HL-60/S4 (cell line): Measurements from ENCODE around the gene ITGB4.

Experiments
- in situ Hi-C: fragments of 300-500 bp; cut with MboI; formaldehyde crosslinking; loops from 2 replicates; pipeline ENCODE4 v1.14.3; 2022; ENCODE audit warnings: low sequenced_read_pairs

Gene ITGB4

DNA sequence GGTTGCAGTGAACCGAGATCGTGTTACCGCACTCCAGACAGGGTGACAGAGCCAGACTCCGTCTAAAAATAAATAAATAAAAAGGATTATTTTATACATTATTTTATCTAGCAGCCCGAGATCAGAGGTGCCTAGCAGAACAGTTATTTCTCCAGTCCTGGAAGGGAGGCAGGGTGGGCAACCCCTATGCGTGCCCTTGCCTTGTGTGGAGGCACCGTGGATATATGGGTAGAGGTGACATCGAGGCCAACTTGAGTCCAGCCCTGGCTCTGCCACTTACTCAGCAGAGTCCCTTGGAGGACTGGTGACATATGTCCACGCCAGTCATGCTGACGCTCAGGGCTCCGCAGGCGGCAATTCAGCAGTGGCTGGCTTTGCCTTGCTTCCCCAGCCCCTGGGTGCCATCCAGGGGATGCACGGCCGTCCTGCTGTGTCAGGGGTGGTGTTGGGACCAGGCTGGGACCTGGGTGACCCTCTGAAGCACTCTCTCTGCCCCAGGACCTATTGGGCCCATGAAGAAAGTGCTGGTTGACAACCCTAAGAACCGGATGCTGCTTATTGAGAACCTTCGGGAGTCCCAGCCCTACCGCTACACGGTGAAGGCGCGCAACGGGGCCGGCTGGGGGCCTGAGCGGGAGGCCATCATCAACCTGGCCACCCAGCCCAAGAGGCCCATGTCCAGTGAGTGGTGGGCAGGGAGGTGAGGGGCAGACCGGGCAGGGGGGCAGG, 30.6 kb downstream of the ITGB4 start:
- in situ Hi-C loops: loop anchor here (25.0 kb wide), 1 partner anchor 260 kb away; the partner anchor contains the start of gene CDK3

DNA sequence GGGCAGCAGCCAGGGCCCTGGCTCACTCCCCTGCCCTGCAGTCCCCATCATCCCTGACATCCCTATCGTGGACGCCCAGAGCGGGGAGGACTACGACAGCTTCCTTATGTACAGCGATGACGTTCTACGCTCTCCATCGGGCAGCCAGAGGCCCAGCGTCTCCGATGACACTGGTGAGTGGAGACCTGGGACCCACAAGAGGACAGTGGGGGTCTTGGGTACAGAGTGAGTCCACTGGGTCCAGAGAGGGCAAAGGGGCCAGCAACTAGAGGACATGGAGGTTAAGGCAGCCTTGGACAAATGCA, 31.1 kb downstream of the ITGB4 start:
- in situ Hi-C loops: loop anchor here (25.0 kb wide), 1 partner anchor 260 kb away; the partner anchor contains the start of gene CDK3

DNA sequence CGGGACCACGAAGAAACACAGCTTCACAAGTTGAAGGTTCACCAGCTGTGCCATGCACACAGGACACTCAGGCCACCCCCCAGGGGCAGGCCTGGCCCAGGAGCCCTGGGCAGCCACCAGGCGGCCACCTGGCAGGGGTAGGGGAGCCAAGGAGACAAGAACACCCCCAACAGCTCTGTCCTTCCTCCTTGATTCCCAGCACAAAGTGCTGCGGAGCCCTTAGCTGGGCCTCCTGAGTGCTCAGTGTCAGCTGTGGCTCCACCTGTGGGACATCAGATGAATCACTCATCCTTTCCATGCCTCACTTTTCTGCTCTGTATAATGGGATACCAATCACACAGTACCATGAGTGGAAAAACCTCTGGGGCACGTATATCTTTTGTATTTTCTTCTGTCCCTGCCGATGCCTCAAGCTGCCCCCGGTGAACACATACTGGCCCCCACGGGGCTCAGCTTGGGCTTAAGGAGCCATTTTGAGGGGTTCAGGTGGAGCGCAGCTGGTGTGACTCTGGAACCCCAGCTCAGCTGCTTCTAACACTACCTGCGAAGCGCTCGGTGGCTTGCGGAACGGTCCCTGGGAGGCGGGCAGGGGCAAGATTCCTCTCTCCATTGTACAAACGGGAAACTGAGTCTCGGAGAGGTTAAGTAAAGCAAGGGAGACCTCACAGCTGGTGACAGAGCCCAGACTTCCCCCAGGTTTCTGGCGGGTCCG, 31.7 kb downstream of the ITGB4 start:
- in situ Hi-C loops: loop anchor here (25.0 kb wide), 1 partner anchor 259 kb away; the partner anchor contains the start of gene CDK3

DNA sequence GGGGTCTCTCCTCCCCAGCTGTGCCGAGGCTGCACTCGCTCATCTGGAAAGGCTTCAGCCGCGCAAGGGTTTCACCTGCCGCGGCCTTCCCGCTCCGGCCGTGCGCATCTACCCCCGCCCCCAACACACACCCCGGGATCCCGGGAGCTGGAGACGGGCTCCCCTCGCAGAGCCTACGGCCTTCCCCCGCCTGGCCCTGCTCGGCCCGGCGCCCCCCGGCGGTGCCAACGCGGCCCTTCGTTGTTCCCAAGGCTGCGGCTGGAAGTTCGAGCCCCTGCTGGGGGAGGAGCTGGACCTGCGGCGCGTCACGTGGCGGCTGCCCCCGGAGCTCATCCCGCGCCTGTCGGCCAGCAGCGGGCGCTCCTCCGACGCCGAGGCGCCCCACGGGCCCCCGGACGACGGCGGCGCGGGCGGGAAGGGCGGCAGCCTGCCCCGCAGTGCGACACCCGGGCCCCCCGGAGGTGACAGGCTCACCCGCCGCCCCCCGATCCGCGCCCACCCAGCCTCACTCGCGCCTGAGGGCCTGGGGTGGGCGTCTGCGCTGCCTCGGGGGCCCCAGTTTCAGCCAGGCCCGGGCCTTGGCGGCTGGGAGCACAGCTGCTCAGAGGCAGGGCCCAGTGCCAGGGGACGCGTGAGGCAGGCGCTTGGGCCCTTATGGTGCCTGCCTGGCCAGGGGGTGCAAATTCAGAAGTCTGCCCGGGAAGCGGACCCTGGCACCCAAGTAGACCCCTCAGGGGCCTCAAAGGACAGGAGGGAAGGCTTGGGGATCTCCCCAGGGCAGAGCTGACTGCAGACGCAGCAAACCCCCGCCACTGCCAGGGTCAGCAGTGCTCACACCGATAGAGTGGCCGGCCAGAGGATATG, 32.5 kb downstream of the ITGB4 start:
- in situ Hi-C loops: loop anchor here (25.0 kb wide), 1 partner anchor 259 kb away; the partner anchor contains the start of gene CDK3

DNA sequence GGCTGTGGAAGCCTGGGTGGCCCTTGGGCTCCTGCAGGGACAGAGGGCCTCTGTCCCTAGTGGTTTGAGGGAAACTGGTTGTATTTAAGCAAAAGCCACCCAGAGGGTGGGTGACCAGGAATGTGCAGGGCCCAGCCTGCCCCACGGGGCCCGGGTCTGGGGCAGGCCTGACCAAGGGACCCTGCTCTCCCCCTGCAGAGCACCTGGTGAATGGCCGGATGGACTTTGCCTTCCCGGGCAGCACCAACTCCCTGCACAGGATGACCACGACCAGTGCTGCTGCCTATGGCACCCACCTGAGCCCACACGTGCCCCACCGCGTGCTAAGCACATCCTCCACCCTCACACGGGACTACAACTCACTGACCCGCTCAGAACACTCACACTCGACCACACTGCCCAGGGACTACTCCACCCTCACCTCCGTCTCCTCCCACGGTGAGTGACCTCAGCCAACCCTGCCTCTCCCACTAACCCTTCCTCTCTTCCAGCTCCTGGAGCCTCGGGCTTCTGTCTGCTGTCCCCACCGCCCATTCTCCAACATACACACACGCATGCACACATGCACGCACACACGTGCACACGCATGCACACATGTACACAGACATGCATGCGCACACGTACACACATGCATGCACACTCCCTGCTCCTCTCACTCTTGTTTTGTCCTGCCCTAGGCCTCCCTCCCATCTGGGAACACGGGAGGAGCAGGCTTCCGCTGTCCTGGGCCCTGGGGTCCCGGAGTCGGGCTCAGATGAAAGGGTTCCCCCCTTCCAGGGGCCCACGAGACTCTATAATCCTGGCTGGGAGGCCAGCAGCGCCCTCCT, 33.3 kb downstream of the ITGB4 start:
- in situ Hi-C loops: loop anchor here (25.0 kb wide), 1 partner anchor 258 kb away; the partner anchor contains the start of gene CDK3

DNA sequence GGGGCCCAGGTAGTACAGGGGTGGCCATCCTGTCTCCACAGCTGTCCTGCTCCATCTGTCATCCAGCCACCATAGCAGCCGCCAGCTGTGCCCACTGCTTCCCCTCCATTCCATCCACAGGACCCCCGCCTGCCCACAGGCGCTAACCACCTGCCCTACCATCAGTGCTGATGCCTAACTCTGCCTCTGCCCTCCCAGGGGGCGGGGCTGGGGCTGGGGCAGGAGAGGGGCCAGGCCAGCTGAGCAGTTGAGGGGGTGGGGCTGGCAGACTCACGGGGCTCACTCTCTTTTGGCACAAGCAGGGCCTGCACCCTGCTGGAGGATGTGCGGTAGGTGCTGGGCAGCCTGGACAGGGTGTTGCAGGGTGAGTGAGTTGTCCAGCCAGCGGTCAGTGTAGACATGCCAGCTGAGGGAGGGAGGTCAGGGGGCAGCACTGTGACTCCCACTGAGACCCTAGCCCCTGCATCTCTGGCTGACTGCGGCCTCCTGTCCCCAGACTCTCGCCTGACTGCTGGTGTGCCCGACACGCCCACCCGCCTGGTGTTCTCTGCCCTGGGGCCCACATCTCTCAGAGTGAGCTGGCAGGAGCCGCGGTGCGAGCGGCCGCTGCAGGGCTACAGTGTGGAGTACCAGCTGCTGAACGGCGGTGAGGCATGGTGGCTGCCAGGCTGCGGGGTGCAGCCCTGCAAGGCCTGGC, 34.1 kb downstream of the ITGB4 start:
- in situ Hi-C loops: loop anchor here (25.0 kb wide), 1 partner anchor 257 kb away; the partner anchor contains the start of gene CDK3

DNA sequence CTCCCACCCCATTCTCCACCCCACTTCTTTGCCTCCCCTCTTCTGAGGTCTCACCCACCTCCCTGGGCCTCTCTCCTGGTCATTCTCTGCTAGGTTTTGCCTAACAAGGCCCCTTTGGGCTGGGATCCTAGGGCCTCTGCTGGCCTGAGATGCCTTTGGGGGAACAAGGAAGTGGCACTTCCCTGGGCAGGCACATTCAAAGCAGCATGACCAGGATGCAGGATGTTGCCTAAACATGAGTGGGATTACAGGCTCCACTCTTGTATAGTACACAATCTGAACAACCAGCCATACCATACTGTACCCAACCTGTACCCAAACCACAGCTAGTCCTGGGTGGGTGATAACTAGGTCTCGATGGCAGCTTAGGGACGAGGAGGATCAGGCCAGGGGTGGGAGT, 34.7 kb downstream of the ITGB4 start:
- in situ Hi-C loops: loop anchor here (25.0 kb wide), 1 partner anchor 256 kb away; the partner anchor contains the start of gene CDK3

DNA sequence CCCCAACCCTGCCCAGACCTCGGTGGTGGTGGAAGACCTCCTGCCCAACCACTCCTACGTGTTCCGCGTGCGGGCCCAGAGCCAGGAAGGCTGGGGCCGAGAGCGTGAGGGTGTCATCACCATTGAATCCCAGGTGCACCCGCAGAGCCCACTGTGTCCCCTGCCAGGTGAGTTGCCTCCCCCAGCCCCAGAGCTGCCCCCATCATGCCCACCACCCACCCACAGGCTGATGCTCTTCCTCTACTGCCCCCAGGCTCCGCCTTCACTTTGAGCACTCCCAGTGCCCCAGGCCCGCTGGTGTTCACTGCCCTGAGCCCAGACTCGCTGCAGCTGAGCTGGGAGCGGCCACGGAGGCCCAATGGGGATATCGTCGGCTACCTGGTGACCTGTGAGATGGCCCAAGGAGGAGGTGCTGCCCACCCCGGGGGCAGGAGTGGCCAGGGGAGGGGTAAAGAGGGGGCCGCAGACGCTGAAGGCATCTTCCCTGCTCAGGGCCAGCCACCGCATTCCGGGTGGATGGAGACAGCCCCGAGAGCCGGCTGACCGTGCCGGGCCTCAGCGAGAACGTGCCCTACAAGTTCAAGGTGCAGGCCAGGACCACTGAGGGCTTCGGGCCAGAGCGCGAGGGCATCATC, 35.3 kb downstream of the ITGB4 start:
- in situ Hi-C loops: loop anchor here (25.0 kb wide), 1 partner anchor 256 kb away; the partner anchor contains the start of gene CDK3

DNA sequence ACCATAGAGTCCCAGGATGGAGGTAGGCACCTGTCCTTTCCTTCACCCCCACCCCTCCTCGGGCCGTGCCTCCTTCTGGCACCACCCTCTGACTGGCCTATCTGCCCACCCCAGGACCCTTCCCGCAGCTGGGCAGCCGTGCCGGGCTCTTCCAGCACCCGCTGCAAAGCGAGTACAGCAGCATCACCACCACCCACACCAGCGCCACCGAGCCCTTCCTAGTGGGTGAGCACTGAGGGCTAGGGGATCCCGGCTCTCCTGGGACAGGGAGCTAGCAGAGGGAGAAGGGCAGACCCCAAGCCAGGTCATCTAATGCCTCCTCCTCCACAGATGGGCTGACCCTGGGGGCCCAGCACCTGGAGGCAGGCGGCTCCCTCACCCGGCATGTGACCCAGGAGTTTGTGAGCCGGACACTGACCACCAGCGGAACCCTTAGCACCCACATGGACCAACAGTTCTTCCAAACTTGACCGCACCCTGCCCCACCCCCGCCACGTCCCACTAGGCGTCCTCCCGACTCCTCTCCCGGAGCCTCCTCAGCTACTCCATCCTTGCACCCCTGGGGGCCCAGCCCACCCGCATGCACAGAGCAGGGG, 35.9 kb downstream of the ITGB4 start:
- in situ Hi-C loops: loop anchor here (25.0 kb wide), 1 partner anchor 255 kb away; the partner anchor contains the start of gene CDK3

DNA sequence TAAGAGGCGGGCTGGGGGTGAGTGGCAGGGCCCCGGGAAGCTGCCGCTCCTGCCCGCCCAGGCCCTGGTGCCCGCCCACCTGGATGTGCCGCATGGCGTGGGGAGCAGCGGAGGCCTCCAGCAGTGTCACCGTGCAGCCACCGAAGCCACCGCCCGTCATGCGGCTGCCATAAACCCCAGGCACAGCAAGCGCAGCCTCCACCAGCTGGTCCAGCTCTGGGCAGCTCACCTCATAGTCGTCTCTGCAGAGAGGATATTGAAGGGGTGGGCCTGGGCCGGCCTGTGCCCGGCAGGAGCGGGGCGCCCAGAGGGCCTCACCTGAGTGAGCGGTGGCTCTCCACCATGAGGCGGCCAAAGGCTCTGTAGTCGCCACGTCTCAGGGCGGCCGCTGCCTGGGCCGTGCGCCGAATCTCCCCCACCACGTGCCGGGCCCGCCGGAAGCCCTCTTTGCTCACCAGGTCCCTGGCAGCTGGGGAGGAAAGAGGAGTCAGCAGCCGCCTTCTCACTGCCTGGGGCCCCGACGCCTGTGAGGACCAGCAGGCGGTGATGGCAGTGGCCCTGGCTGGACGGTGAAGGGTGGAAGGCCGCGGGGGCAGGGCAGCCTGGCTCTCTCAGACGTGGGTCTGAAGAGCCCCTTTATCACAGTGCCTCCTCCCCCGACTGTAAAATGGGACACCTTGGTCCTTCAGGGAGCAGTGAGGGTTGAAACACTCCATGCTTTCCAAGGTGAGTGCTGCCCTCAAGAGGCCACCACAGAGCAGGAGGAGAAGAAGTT, 37.1 kb downstream of the ITGB4 start:
- in situ Hi-C loops: loop anchor here (25.0 kb wide), 1 partner anchor 254 kb away; the partner anchor contains the start of gene CDK3

DNA sequence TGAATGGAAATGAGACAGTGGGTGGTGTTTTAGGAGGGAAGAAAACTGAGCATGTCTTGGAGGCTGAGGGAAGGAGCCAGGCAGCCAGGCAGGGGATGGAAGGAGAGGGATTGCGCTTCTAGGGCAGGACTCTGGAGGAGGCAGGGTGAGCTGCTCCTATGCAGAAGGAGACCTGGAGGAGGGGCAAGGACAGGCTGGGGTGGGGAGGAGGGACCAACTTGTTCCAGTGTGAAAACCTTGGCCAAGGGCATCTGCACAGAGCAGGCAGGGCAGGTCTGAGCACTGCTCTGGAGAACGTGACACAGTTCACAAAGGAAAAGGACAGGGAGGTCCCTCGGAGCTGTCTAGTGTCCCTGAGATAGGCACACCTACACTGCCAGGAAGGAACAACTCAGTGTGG, 38.2 kb downstream of the ITGB4 start:
- in situ Hi-C loops: loop anchor here (25.0 kb wide), 1 partner anchor 253 kb away; the partner anchor contains the start of gene CDK3

DNA sequence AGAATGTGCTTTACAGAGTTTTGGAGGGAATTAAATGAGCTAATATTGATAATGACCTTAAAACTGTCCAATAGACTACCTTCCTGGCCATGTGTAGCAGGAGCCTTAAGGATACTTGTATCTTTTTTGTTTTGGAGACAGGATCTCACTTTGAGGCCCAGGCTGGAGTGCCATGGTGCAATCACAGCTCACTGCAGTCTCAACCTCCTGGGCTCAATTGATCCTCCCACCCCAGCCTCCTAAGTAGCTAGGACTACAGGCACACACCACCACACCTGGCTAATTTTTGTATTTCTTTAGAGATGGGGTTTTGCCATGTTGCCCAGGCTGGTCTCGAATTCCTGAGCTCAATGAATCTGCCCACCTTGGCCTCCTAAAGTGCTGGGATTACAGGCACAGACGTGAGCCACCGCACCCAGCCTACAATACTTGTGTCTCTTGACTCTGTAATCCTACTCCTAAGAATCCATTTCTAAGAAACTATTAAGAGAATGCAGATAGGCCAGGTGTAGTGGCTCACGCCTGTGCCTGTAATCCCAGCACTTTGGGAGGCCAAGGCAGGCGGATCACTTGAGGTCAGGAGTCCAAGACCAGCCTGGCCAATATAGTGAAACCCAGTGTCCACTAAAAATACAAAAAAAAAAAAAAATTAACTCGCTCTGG, 38.9 kb downstream of the ITGB4 start:
- in situ Hi-C loops: loop anchor here (25.0 kb wide), 1 partner anchor 252 kb away; the partner anchor contains the start of gene CDK3

DNA sequence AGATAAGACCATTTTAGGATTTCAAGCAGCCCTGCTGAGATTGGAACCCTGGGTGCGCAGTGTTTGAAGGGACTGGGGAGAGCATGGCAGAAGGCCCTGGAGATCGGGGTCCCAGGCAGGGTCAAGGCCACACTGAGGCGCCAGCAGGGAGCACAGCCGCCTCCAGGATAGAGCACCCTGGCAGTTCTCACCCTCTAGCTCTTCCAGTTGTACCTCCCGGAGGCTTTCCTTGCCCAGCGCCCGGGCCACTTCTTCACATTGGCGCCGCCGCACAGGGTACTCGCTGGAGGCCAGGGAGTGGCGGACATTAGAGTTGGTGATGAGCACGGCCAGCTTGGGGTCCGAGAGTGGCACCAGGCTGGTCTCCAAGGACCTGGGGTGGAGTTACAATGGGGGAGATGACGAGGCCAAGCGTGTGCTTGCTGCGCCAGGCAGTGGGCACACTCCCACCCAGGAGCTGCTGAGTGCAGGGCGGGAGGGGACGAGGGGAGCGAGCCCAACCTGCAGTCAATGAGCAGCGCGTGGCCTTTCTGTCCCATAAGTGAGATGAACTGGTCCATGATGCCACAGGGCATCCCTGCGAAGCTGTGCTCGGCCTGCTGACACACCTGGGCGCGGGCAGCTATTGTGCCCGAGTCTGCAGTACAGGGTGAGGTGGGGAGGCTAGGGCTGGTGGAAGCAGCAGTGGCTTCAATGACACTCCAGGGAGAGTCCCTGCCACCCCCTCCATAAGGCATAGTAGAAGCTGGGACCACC, 41.4 kb downstream of the ITGB4 start:
- in situ Hi-C loops: loop anchor here (25.0 kb wide), 1 partner anchor 250 kb away; the partner anchor contains the start of gene CDK3

DNA sequence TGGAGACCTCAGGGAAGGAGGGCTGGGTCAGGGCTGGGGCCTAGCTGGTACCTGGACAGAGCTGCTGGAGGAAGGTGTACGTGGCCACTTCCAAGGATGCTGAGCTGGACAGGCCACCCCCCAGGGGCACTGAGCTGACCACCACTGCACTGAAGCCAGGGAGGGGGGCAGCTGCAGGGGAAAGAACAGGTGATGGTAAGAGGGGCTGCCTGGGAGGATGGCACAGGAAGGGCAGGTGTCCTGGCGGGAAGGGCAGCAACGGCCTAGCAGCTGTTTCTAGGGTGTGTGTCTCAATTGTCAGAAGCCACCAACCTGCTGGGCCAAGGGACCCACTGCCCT, 42.0 kb downstream of the ITGB4 start:
- in situ Hi-C loops: loop anchor here (25.0 kb wide), 1 partner anchor 249 kb away; the partner anchor contains the start of gene CDK3

DNA sequence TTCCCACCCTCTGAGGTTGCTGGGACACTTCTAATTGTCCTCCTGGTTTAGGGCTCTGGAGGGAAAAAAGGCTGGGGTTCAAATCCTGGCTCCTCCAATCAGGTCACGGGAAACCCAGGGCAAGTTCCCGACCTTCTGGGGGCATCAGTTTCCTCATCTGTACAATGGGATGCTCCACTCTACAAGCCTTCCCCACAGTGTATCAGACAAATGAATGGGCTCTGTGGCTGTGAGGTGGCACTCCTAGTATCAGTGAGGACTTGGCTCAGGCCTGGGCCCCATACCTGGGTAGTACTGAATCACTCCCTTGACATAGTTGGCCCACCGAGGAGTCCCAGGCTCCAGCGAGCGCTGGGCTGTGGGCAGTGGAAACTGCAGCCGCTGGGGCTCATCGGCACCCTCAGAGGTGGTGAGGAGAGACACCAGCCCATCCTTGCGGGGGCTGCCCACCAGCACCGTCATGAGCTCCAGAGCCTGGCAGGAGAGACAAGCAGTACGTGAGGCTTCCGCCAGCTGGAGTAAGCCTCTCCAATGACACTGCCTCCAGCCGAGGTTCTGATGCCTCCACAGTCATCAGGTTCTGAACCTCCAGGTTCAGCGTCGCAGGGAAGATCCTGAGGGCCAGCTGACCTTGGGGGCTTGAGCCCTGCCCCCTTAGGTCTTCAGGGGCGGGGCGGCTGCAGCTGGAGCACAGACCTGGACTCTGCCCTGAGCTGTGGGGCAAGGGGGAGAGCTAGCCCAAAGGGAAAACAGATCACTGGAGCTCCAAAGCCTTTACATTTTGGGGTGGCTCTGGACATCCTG, 42.6 kb downstream of the ITGB4 start:
- in situ Hi-C loops: loop anchor here (25.0 kb wide), 1 partner anchor 248 kb away; the partner anchor contains the start of gene CDK3

DNA sequence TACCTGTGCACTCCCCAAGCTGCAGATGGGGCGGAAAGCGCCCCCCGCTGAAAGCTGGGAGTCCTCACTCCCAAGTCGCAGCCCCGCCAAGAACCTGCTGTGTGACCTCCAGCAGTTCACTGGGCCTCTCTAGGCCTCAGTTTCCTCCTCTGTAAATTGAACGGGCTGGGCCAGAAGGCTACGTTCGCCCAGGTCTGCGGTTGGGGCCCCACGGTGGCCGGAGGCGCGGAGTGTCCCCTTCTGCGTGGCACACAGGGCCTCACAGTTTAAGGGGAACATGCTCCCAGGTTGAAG, 43.1 kb downstream of the ITGB4 start:
- in situ Hi-C loops: loop anchor here (25.0 kb wide), 1 partner anchor 248 kb away; the partner anchor contains the start of gene CDK3
